Upper lobe of right lung (tissue), 1 donor: ENCODE data around the gene BRINP3. TPM values are rescaled to one million over a fixed set of nuclear protein-coding genes. Genes with fewer than 3 reads are reported as not detected.

Experiments used
- ATAC-seq: fragments of 200-7000 bp; cut with Tn5 transposase; one replicate; pipeline ENCODE4 v1.9.1; 2020; ENCODE audit warnings: mild to moderate bottlenecking, moderate library complexity
- DNase-seq: peaks from one replicate; pipeline ENCODE4 v3.0.0-alpha.2; 2020
- H3K27ac ChIP-seq: fragments of 200-600 bp; one replicate; pipeline ENCODE4 v1.8.0; 2022
- H3K27me3 ChIP-seq: fragments of 200-600 bp; one replicate; pipeline ENCODE4 v1.8.0; 2022; ENCODE audit warnings: mild to moderate bottlenecking
- H3K36me3 ChIP-seq: fragments of 200-600 bp; one replicate; pipeline ENCODE4 v1.8.0; 2022
- H3K4me1 ChIP-seq: fragments of 200-600 bp; one replicate; pipeline ENCODE4 v1.8.0; 2022
- H3K4me3 ChIP-seq: fragments of 200-600 bp; one replicate; pipeline ENCODE4 v1.8.0; 2022; ENCODE audit warnings: mild to moderate bottlenecking
- H3K9me3 ChIP-seq: fragments of 200-600 bp; one replicate; pipeline ENCODE4 v1.8.0; 2022
- CTCF ChIP-seq: fragments of 200-600 bp; IDR thresholded peaks from one replicate; pipeline ENCODE4 v1.8.0; 2022; ENCODE audit warnings: antibody characterized with exemption
- intact Hi-C: fragments of 100-400 bp; cut with DNase I; formaldehyde crosslinking; loops from one replicate; pipeline ENCODE4 v1.11.0; 2022
- total RNA-seq: library from RNA; stranded (reverse); fragmentation: NEBNext Ultra II Directional; extraction: Animal tissue kit (Norgen Biotek cat#: 25700); gene quantifications from one replicate; pipeline ENCODE4 v1.2.1, GENCODE V29; 2021
- donor health status: DM: no; HTN: yes; CAD: no; lungs with severe emphysema.

Gene BRINP3
- total RNA-seq, 1 donor from 2014 or later: 1.2 TPM

GRCh38 chr1:190478149-190479049 lies 735 bp upstream of the BRINP3 start:
- no peak overlapping the region for H3K27ac ChIP-seq
- no peaks in the 10 kb centered on the region for H3K36me3 ChIP-seq
- peak overlapping the region; percentile 25 for H3K4me3 ChIP-seq
- H3K9me3 ChIP-seq: no peaks in the 10 kb centered on the region
- DNase-seq (peak; percentile 60), ATAC-seq (peak; percentile 52)
- intact Hi-C loops: no loop called here
- peaks cover 23% of the 10 kb centered on the region for H3K27me3 ChIP-seq
- peaks cover 10% of the 10 kb centered on the region for H3K4me1 ChIP-seq
- TF ChIP-seq CTCF: no peak

- no peak for DNase-seq
- no peaks in the 10 kb centered on the region for H3K9me3 ChIP-seq
- no peaks in the 10 kb centered on the region for H3K36me3 ChIP-seq
- intact Hi-C loops: no loop called here
- H3K4me1 ChIP-seq: peaks cover 10% of the 10 kb centered on the region
- peaks cover 23% of the 10 kb centered on the region for H3K27me3 ChIP-seq
- H3K4me3 ChIP-seq: no peak overlapping the region
- ATAC-seq: no peak
- no peak for TF ChIP-seq CTCF
- H3K27ac ChIP-seq: no peak overlapping the region
Observed at GRCh38 chr1:190476806-190477205, 858 bp downstream of the BRINP3 start.

- peaks cover 23% of the 10 kb centered on the region for H3K27me3 ChIP-seq
- no peaks in the 10 kb centered on the region for H3K36me3 ChIP-seq
- H3K9me3 ChIP-seq: no peaks in the 10 kb centered on the region
- TF ChIP-seq CTCF: no peak
- DNase-seq (no peak), ATAC-seq (no peak)
- no peak overlapping the region for H3K4me3 ChIP-seq
- H3K27ac ChIP-seq: no peak overlapping the region
- H3K4me1 ChIP-seq: peaks cover 10% of the 10 kb centered on the region
- intact Hi-C loops: no loop called here
Observed at GRCh38 chr1:190476321-190476720, 1.3 kb downstream of the BRINP3 start.

- H3K4me1 ChIP-seq: peaks cover 10% of the 10 kb centered on the region
- peak overlapping the region; percentile 21 for H3K4me3 ChIP-seq
- no peak for TF ChIP-seq CTCF
- ATAC-seq (peak; percentile 31), DNase-seq (peak; percentile 44)
- intact Hi-C loops: no loop called here
- peaks cover 23% of the 10 kb centered on the region for H3K27me3 ChIP-seq
- H3K9me3 ChIP-seq: no peaks in the 10 kb centered on the region
- no peak overlapping the region for H3K27ac ChIP-seq
- no peaks in the 10 kb centered on the region for H3K36me3 ChIP-seq
Observed at GRCh38 chr1:190475421-190476141, 2.1 kb downstream of the BRINP3 start.

GRCh38 chr1:190474650-190475211 lies 2.9 kb downstream of the BRINP3 start:
- no peaks in the 10 kb centered on the region for H3K36me3 ChIP-seq
- H3K4me1 ChIP-seq: peaks cover 10% of the 10 kb centered on the region
- DNase-seq (no peak), ATAC-seq (peak; percentile 32)
- intact Hi-C loops: no loop called here
- TF ChIP-seq CTCF: no peak
- H3K27ac ChIP-seq: no peak overlapping the region
- peaks cover 23% of the 10 kb centered on the region for H3K27me3 ChIP-seq
- H3K4me3 ChIP-seq: no peak overlapping the region
- H3K9me3 ChIP-seq: no peaks in the 10 kb centered on the region
